ENCODE results near the gene STK36.

Gene STK36

GRCh38 chr2:218631837-218632236 lies 40.0 kb upstream of the STK36 start:
- Mint-ChIP-seq H3K4me3 (no peak overlapping the region), H3K36me3 (ENCODE audit: low read depth) (peaks cover 12% of the 10 kb centered on the region), H3K27ac (no peak overlapping the region), H3K27me3 (ENCODE audit: low read depth, poor library complexity) (peaks cover 4% of the 10 kb centered on the region), H3K4me1 (no peaks in the 10 kb centered on the region), H3K9me3 (no peaks in the 10 kb centered on the region)
- DNase-seq = no peak
- no peak for TF ChIP-seq CTCF (IDR thresholded peaks at IDR 0.05)

GRCh38 chr2:218635719-218636118 lies 36.2 kb upstream of the STK36 start:
- H3K4me3 Mint-ChIP-seq = no peak overlapping the region
- no peak for TF ChIP-seq CTCF (IDR thresholded peaks at IDR 0.05)
- peaks cover 46% of the 10 kb centered on the region for H3K36me3 Mint-ChIP-seq (ENCODE audit: low read depth)
- no peak for DNase-seq
- H3K9me3 Mint-ChIP-seq = no peaks in the 10 kb centered on the region
- peaks cover 2% of the 10 kb centered on the region for H3K27me3 Mint-ChIP-seq (ENCODE audit: low read depth, poor library complexity)
- H3K27ac Mint-ChIP-seq = no peak overlapping the region
- H3K4me1 Mint-ChIP-seq = no peaks in the 10 kb centered on the region

- Mint-ChIP-seq H3K27me3 (ENCODE audit: low read depth, poor library complexity) (no peaks in the 10 kb centered on the region), H3K27ac (no peak overlapping the region), H3K4me3 (no peak overlapping the region), H3K4me1 (no peaks in the 10 kb centered on the region), H3K9me3 (no peaks in the 10 kb centered on the region), H3K36me3 (ENCODE audit: low read depth) (peaks cover 59% of the 10 kb centered on the region)
- DNase-seq = no peak
- TF ChIP-seq CTCF (IDR thresholded peaks at IDR 0.05) = no peak
These were observed 33.5 kb upstream of the STK36 start for GRCh38 chr2:218638372-218638771.

GRCh38 chr2:218642121-218642656 lies 29.7 kb upstream of the STK36 start:
- Mint-ChIP-seq H3K4me1 (no peaks in the 10 kb centered on the region), H3K36me3 (ENCODE audit: low read depth) (peaks cover 57% of the 10 kb centered on the region), H3K4me3 (no peak overlapping the region), H3K9me3 (no peaks in the 10 kb centered on the region), H3K27me3 (ENCODE audit: low read depth, poor library complexity) (no peaks in the 10 kb centered on the region), H3K27ac (no peak overlapping the region)
- DNase-seq = no peak
- TF ChIP-seq CTCF (IDR thresholded peaks at IDR 0.05) = no peak

- no peak overlapping the region for H3K27ac Mint-ChIP-seq
- no peaks in the 10 kb centered on the region for H3K27me3 Mint-ChIP-seq (ENCODE audit: low read depth, poor library complexity)
- no peak for DNase-seq
- no peak overlapping the region for H3K4me3 Mint-ChIP-seq
- no peaks in the 10 kb centered on the region for H3K9me3 Mint-ChIP-seq
- no peaks in the 10 kb centered on the region for H3K4me1 Mint-ChIP-seq
- peaks cover 57% of the 10 kb centered on the region for H3K36me3 Mint-ChIP-seq (ENCODE audit: low read depth)
- no peak for TF ChIP-seq CTCF (IDR thresholded peaks at IDR 0.05)
These were observed 29.1 kb upstream of the STK36 start for GRCh38 chr2:218642786-218643185.

- no peaks in the 10 kb centered on the region for H3K4me1 Mint-ChIP-seq
- no peak overlapping the region for H3K4me3 Mint-ChIP-seq
- H3K36me3 Mint-ChIP-seq (ENCODE audit: low read depth) = peaks cover 58% of the 10 kb centered on the region
- no peak overlapping the region for H3K27ac Mint-ChIP-seq
- TF ChIP-seq CTCF (IDR thresholded peaks at IDR 0.05) = no peak
- no peaks in the 10 kb centered on the region for H3K27me3 Mint-ChIP-seq (ENCODE audit: low read depth, poor library complexity)
- DNase-seq = no peak
- H3K9me3 Mint-ChIP-seq = no peaks in the 10 kb centered on the region
These were observed 28.1 kb upstream of the STK36 start for GRCh38 chr2:218643751-218644310.
